ENCODE results near the gene ACADVL.

DNA sequence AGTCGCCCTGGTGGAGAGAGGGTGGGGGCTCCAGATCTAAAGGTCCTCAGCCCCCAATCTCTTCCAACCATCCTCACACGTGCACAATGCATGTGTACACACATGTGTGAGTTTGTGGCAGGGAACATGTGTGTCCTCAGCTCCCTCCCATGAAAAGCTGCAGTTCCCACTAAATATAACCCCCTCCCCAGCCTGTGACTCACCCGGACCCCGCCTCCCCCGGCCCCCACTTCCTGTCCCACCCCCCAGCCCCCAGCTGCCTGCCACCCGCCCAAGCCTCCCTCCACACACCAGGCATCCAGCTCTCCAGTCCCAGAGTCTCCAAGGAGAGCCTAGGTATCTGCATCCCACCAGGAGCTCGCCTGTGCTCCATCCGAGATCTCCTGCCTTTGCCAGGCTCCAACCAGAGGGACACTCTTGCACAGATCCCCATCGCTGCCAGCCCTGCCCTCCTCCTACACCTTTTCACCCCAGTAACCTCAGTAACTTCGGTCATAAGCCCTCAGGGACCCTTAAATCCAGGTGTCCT, 4.0 kb upstream of the ACADVL start:
- TF ChIP-seq CTCF (IDR thresholded peaks at IDR 0.05; ENCODE audit: insufficient read depth, low read length) = no peak
- no peak for TF ChIP-seq POLR2AphosphoS5 (IDR thresholded peaks at IDR 0.05; ENCODE audit: low read depth)
- TF ChIP-seq, protein P1, sequence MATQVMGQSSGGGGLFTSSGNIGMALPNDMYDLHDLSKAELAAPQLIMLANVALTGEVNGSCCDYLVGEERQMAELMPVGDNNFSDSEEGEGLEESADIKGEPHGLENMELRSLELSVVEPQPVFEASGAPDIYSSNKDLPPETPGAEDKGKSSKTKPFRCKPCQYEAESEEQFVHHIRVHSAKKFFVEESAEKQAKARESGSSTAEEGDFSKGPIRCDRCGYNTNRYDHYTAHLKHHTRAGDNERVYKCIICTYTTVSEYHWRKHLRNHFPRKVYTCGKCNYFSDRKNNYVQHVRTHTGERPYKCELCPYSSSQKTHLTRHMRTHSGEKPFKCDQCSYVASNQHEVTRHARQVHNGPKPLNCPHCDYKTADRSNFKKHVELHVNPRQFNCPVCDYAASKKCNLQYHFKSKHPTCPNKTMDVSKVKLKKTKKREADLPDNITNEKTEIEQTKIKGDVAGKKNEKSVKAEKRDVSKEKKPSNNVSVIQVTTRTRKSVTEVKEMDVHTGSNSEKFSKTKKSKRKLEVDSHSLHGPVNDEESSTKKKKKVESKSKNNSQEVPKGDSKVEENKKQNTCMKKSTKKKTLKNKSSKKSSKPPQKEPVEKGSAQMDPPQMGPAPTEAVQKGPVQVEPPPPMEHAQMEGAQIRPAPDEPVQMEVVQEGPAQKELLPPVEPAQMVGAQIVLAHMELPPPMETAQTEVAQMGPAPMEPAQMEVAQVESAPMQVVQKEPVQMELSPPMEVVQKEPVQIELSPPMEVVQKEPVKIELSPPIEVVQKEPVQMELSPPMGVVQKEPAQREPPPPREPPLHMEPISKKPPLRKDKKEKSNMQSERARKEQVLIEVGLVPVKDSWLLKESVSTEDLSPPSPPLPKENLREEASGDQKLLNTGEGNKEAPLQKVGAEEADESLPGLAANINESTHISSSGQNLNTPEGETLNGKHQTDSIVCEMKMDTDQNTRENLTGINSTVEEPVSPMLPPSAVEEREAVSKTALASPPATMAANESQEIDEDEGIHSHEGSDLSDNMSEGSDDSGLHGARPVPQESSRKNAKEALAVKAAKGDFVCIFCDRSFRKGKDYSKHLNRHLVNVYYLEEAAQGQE (IDR thresholded peaks at IDR 0.05; ENCODE audit: insufficient replicate concordance, low read depth) = no peak
- no peak for TF ChIP-seq GABPA (IDR thresholded peaks at IDR 0.05; ENCODE audit: low read depth)
- TF ChIP-seq SPI1 (IDR thresholded peaks at IDR 0.05; ENCODE audit: borderline replicate concordance, low read depth) = no peak

All from HL-60 (cell line).